Naive thymus-derived CD4-positive, alpha-beta T cell (primary cell): ENCODE data around the gene SUFU. TPM values are rescaled to one million over a fixed set of nuclear protein-coding genes. Genes with fewer than 3 reads are reported as not detected.

ENCODE experiments used
- ATAC-seq: fragments of 150-1000 bp; cut with Tn5 transposase; 2 replicates; pipeline ENCODE4 v1.10.0; 2021; ENCODE audit warnings: mild to moderate bottlenecking, moderate library complexity
- CTCF ChIA-PET: fragments of 350-600 bp; sonication (Branson Sonifier 250); formaldehyde crosslinking; loops from one replicate; lab custom pipeline; 2021; ENCODE audit warnings: antibody characterized with exemption; lab: Charles Lee
- POLR2A ChIA-PET: fragments of 350-600 bp; sonication (Branson Sonifier 250); formaldehyde crosslinking; loops from one replicate; lab custom pipeline; 2021; ENCODE audit warnings: antibody characterized with exemption, inconsistent platforms; lab: Charles Lee
- DNase-seq, 9 donors: peaks; one replicate each; pipeline versions ENCODE4 v3.0.0 to v3.0.0-alpha.2; 2020 to 2022; ENCODE audit warnings: mixed read lengths in 1 of 9
- H3K27ac ChIP-seq: one replicate; pipeline ENCODE4 v1.7.0; 2013; ENCODE audit warnings: mild to moderate bottlenecking, low read depth, low read length, moderate library complexity
- H3K27me3 ChIP-seq, 2 donors: one replicate each; pipeline ENCODE4 v1.7.0; 2013; ENCODE audit warnings: low read length in 2 of 2, mild to moderate bottlenecking in 2 of 2, moderate library complexity in 2 of 2; ENCODE audit not compliant: control insufficient read depth in 2 of 2, insufficient read depth in 2 of 2
- H3K36me3 ChIP-seq, 3 experiments: 1 replicate in 2 of 3; 2 replicates in 1 of 3; pipeline ENCODE4 v1.7.0; 2013; ENCODE audit warnings: low read length in 3 of 3, mild to moderate bottlenecking in 3 of 3, moderate library complexity in 1 of 3; ENCODE audit not compliant: insufficient read depth in 3 of 3, control insufficient read depth in 2 of 3
- H3K4me1 ChIP-seq, 2 donors: one replicate each; pipeline ENCODE4 v1.7.0; 2013; ENCODE audit warnings: low read length in 2 of 2, mild to moderate bottlenecking in 2 of 2, moderate library complexity in 1 of 2; ENCODE audit not compliant: control insufficient read depth in 2 of 2, insufficient read depth in 2 of 2
- H3K4me3 ChIP-seq: 2 replicates; pipeline ENCODE4 v1.7.0; 2013; ENCODE audit warnings: mild to moderate bottlenecking, low read length
- H3K9me3 ChIP-seq, 3 experiments: 1 replicate in 2 of 3; 2 replicates in 1 of 3; pipeline ENCODE4 v1.7.0; 2013; ENCODE audit warnings: low read length in 3 of 3; ENCODE audit not compliant: control insufficient read depth in 2 of 3
- H3K27ac Mint-ChIP-seq, 9 donors: one replicate each; pipeline ENCODE4 v1.8.0; 2020 to 2022; ENCODE audit warnings: mixed read lengths in 9 of 9, mild to moderate bottlenecking in 8 of 9, moderate library complexity in 5 of 9, inconsistent platforms in 2 of 9
- H3K27me3 Mint-ChIP-seq, 5 donors: one replicate each; pipeline ENCODE4 v1.8.0; 2021 to 2022; ENCODE audit warnings: mixed read lengths in 5 of 5, mild to moderate bottlenecking in 1 of 5
- H3K36me3 Mint-ChIP-seq, 5 donors: one replicate each; pipeline ENCODE4 v1.8.0; 2020 to 2022; ENCODE audit warnings: mixed read lengths in 5 of 5, mild to moderate bottlenecking in 3 of 5, inconsistent platforms in 1 of 5
- H3K4me1 Mint-ChIP-seq, 7 donors: one replicate each; pipeline ENCODE4 v1.8.0; 2020 to 2022; ENCODE audit warnings: mixed read lengths in 7 of 7, mild to moderate bottlenecking in 3 of 7, inconsistent platforms in 1 of 7
- H3K4me3 Mint-ChIP-seq, 10 donors: one replicate each; pipeline ENCODE4 v1.8.0; 2020 to 2022; ENCODE audit warnings: mild to moderate bottlenecking in 10 of 10, mixed read lengths in 10 of 10, moderate library complexity in 6 of 10, inconsistent platforms in 2 of 10
- H3K9me3 Mint-ChIP-seq, 11 donors: one replicate each; pipeline ENCODE4 v1.8.0; 2020 to 2022; ENCODE audit warnings: mixed read lengths in 11 of 11, mild to moderate bottlenecking in 4 of 11, inconsistent platforms in 1 of 11, moderate library complexity in 1 of 11
- intact Hi-C, 2 donors: fragments of 100-400 bp; cut with micrococcal nuclease; formaldehyde crosslinking; loops; one replicate each; pipeline ENCODE4 v1.15.1; 2023
- polyA plus RNA-seq, 2 donors: library from polyadenylated mRNA; unstranded; fragments of 300-500 nt; fragmentation: Illumina TruSeq; gene quantifications; one replicate each; pipeline ENCODE4 v1.2.3, GENCODE V29; 2021
- total RNA-seq, 6 experiments: library from RNA in 5 of 6; stranded (reverse) in 5 of 6; gene quantifications; 1 replicate in 5 of 6; 2 replicates in 1 of 6; pipeline ENCODE4 v1.2.3 and lab custom pipeline; 2021 to 2026

Gene SUFU
- total and polyA plus RNA-seq, 7 experiments from 2014 or later, result 2.9 to 17.5 (median 14.4) TPM

DNA sequence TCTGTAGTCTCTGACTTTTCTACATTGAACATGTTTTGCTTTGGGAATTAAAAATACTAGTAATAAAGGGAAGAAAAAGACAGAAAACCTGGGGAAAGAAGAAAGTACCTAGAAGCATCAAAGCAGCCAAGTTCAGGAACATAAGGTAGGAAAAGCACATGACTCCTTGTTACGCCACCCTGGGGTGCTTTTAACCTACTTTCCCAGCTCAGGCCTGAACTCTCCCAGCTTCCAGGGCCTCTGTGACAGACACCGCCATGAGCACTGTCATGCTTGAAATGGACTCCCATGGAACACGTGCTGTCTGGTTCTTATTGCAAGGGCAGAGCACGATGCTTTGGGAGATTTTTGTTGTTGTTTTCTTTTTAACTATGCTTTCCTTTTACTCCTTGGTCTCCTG, 12.6 kb upstream of the SUFU start:
- H3K36me3 ChIP-seq, result peaks cover 11 to 63% (median 12%) of the 10 kb centered on the region in 3 experiments
- H3K27ac Mint-ChIP-seq, result peak overlapping the region in 3 of 9 donors; percentile 26 to 70 (median 32)
- DNase-seq (no peak), ATAC-seq (no peak)
- POLR2A ChIA-PET, result no interaction called here
- H3K27me3 ChIP-seq, result no peaks in the 10 kb centered on the region
- H3K4me3 Mint-ChIP-seq, result no peak overlapping the region
- CTCF ChIA-PET, result interaction anchor here (1.7 kb wide), 1 partner anchor 12 kb away, joined by 6 read pairs; no protein-coding TSS in a partner anchor
- peaks cover 2 to 29% (median 22%) of the 10 kb centered on the region in 7 donors for H3K4me1 Mint-ChIP-seq
- peaks cover 3 to 14% (median 5%) of the 10 kb centered on the region in 5 donors for H3K36me3 Mint-ChIP-seq
- intact Hi-C loops, result no loop called here
- H3K27ac ChIP-seq, result no peak overlapping the region
- H3K4me3 ChIP-seq, result no peak overlapping the region
- no peaks in the 10 kb centered on the region for H3K27me3 Mint-ChIP-seq
- H3K4me1 ChIP-seq, result no peaks in the 10 kb centered on the region
- H3K9me3 ChIP-seq, result no peaks in the 10 kb centered on the region
- no peaks in the 10 kb centered on the region for H3K9me3 Mint-ChIP-seq

DNA sequence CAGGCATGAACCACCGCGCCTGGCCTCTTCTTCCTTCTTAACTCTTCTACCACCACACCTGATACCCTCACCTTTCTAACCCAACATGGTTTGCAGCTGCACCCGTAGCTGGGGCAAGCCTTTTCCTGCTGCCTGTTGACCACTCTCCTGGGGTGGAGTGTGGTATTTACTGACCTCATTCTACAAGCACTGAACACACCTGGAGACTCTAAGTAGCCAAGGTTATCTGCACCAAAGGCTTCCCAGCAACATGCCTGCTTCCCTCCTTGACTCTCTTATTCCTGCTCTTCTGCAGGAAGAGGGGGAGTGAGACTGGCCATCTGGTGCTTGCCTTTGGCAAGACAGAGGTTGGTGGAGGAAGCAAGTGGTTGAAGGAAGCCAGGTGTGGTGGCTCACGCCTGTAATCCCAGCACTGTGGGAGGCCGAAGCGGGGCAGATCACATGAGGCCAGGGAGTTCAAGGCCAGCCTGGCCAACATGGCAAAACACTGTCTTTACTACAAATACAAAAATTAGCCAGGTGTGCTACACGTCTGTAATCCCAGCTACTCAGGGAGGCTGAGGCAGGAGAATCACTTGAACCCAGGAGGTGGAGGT, 11.3 kb upstream of the SUFU start:
- H3K27me3 ChIP-seq, result no peaks in the 10 kb centered on the region
- no peaks in the 10 kb centered on the region for H3K27me3 Mint-ChIP-seq
- H3K4me1 ChIP-seq, result peaks cover 0 to 4% of the 10 kb centered on the region in 2 donors
- no peak for DNase-seq
- H3K4me3 ChIP-seq, result no peak overlapping the region
- ATAC-seq, result no peak
- intact Hi-C loops, result no loop called here
- H3K36me3 Mint-ChIP-seq, result peaks cover 3 to 14% (median 5%) of the 10 kb centered on the region in 5 donors
- ChIA-PET CTCF (interaction anchor here (0.7 kb wide), 2 partner anchors 92 to 259 kb away, joined by 3 to 5 read pairs; no protein-coding TSS in a partner anchor), POLR2A (no interaction called here)
- H3K9me3 ChIP-seq, result no peaks in the 10 kb centered on the region
- H3K27ac ChIP-seq, result no peak overlapping the region
- peak overlapping the region in 4 of 9 donors; percentile 8 to 83 (median 60) for H3K27ac Mint-ChIP-seq
- H3K9me3 Mint-ChIP-seq, result no peaks in the 10 kb centered on the region
- peaks cover 11 to 50% (median 12%) of the 10 kb centered on the region in 3 experiments for H3K36me3 ChIP-seq
- peaks cover 2 to 42% (median 27%) of the 10 kb centered on the region in 7 donors for H3K4me1 Mint-ChIP-seq
- peak overlapping the region in 1 of 10 donors; percentile 24 for H3K4me3 Mint-ChIP-seq

DNA sequence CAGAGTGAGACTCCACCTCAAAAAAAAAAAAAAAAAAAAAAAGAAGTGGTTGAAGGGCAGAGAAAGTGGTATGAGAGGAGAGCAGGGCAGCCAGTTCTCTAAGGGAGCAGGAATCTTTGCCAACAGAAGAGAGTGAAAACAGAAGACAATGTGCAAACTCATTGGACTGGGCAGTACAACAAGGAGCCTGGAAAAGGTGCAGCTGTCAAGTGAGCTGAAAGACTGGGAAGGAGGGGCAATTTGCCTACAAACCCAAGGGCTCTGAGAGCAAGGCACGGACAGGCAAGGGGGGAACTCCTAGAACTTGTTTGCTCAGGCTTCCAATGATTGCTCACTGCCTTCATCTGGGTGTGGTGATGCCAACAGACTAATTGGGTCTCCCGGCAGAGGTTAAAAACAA, 10.8 kb upstream of the SUFU start:
- ATAC-seq, result no peak
- Mint-ChIP-seq H3K4me1 (peaks cover 3 to 47% (median 32%) of the 10 kb centered on the region in 7 donors), H3K27ac (peak overlapping the region in 2 of 9 donors; percentile 4 to 70), H3K4me3 (no peak overlapping the region), H3K9me3 (no peaks in the 10 kb centered on the region), H3K27me3 (no peaks in the 10 kb centered on the region), H3K36me3 (peaks cover under 1 to 10% (median 3%) of the 10 kb centered on the region in 5 donors)
- peaks cover 8 to 45% (median 11%) of the 10 kb centered on the region in 3 experiments for H3K36me3 ChIP-seq
- no peak overlapping the region for H3K4me3 ChIP-seq
- no peak for DNase-seq
- peaks cover 0 to 4% of the 10 kb centered on the region in 2 donors for H3K4me1 ChIP-seq
- ChIA-PET POLR2A (interaction anchor here (1.3 kb wide), 1 partner anchor 42 kb away, joined by 3 read pairs; no protein-coding TSS in a partner anchor), CTCF (no interaction called here)
- H3K27me3 ChIP-seq, result no peaks in the 10 kb centered on the region
- intact Hi-C loops, result no loop called here
- no peaks in the 10 kb centered on the region for H3K9me3 ChIP-seq
- H3K27ac ChIP-seq, result no peak overlapping the region

DNA sequence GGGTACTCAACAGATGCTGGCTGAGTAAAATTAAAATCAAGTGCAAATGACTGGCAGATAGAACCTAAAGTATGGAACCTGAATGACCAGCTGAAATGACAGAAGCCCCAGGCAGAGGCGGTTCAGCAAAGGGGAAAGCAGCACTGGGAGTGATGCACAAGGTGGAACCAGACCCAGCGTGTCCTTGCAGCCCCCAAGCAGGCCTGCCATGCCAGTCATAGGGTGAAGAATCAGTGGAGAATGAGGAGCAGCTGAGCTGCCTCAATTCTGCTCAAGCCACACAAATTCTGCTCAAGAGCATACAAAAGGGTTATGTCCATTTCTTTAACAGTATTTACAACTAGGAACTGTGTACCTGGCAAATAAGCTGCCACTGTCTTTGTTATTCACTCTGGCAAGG, 10.0 kb upstream of the SUFU start:
- Mint-ChIP-seq H3K4me3 (no peak overlapping the region), H3K9me3 (no peaks in the 10 kb centered on the region), H3K36me3 (peaks cover 0 to 7% (median 3%) of the 10 kb centered on the region in 5 donors), H3K4me1 (peaks cover 9 to 55% (median 38%) of the 10 kb centered on the region in 7 donors), H3K27ac (peak overlapping the region in 1 of 9 donors; percentile 70), H3K27me3 (no peaks in the 10 kb centered on the region)
- ChIA-PET POLR2A (interaction anchor here (1.3 kb wide), 1 partner anchor 43 kb away, joined by 3 read pairs; no protein-coding TSS in a partner anchor), CTCF (no interaction called here)
- Histone ChIP-seq H3K36me3 (peaks cover 0 to 37% (median 7%) of the 10 kb centered on the region in 3 experiments), H3K9me3 (no peaks in the 10 kb centered on the region), H3K27me3 (no peaks in the 10 kb centered on the region), H3K4me1 (peaks cover 0 to 4% of the 10 kb centered on the region in 2 donors), H3K27ac (no peak overlapping the region), H3K4me3 (no peak overlapping the region)
- intact Hi-C loops, result no loop called here
- ATAC-seq, result no peak
- DNase-seq, result no peak

DNA sequence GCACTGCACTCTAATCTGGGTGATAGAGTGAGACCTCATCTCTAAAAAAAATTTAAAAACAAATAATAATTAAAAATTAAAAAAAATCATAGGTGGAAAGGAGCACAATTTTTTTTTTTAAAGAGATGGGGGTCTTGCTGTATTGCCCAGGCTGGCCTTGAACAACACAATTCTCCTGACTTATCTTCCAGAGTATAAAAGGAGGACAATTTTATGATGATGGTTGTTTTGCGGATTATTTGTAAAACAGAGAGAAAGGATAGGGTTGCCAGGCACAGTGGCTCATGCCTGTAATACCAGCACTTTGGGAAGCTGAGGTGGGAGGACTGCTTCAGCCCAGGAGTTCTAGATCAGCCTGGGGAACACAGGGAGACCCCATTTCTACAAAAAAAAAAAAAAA, 6.2 kb upstream of the SUFU start:
- H3K9me3 ChIP-seq, result no peaks in the 10 kb centered on the region
- H3K4me1 Mint-ChIP-seq, result peaks cover 18 to 57% (median 41%) of the 10 kb centered on the region in 7 donors
- no peak overlapping the region for H3K4me3 Mint-ChIP-seq
- no peak overlapping the region for H3K4me3 ChIP-seq
- no peaks in the 10 kb centered on the region for H3K36me3 Mint-ChIP-seq
- no peak for ATAC-seq
- H3K27me3 ChIP-seq, result no peaks in the 10 kb centered on the region
- peaks cover 6 to 14% of the 10 kb centered on the region in 2 donors for H3K4me1 ChIP-seq
- no peaks in the 10 kb centered on the region for H3K27me3 Mint-ChIP-seq
- H3K36me3 ChIP-seq, result peaks cover 0 to 14% (median 1%) of the 10 kb centered on the region in 3 experiments
- H3K27ac Mint-ChIP-seq, result peak overlapping the region in 2 of 9 donors; percentile 51 to 61
- no peak overlapping the region for H3K27ac ChIP-seq
- intact Hi-C loops, result no loop called here
- POLR2A ChIA-PET, result no interaction called here
- H3K9me3 Mint-ChIP-seq, result no peaks in the 10 kb centered on the region
- CTCF ChIA-PET, result interaction anchor here (0.5 to 1.6 kb wide), 3 partner anchors 86 to 531 kb away, joined by 3 to 8 read pairs (median 4); no protein-coding TSS in a partner anchor
- DNase-seq, result no peak

DNA sequence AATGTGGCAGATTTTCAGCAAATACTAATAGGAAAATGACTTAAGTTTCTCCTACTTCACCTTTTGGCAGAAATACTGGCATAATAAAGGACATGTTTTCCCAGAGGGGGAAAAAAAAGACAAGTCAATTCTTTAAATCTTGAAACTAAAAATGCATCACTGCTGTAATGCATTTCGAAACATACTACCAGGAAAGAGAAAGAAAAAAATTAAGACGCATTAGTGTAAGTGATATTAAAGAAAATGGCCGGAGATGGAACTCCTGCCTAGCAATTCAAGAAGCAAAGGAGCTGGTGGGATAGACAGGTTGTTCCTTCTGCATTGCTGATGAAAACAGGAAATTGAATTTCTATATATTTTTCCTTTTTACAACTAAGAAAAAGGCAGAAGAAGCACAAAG, 4.4 kb upstream of the SUFU start:
- DNase-seq (no peak), ATAC-seq (no peak)
- Mint-ChIP-seq H3K4me1 (peaks cover 18 to 44% (median 28%) of the 10 kb centered on the region in 7 donors), H3K36me3 (no peaks in the 10 kb centered on the region), H3K9me3 (no peaks in the 10 kb centered on the region), H3K4me3 (peak overlapping the region in 1 of 10 donors; percentile 59), H3K27me3 (no peaks in the 10 kb centered on the region), H3K27ac (peak overlapping the region in 1 of 9 donors; percentile 1)
- Histone ChIP-seq H3K27ac (no peak overlapping the region), H3K36me3 (peaks cover 0 to 5% (median 0%) of the 10 kb centered on the region in 3 experiments), H3K9me3 (no peaks in the 10 kb centered on the region), H3K4me1 (peaks cover 13 to 22% of the 10 kb centered on the region in 2 donors), H3K27me3 (no peaks in the 10 kb centered on the region), H3K4me3 (no peak overlapping the region)
- ChIA-PET POLR2A (interaction anchor here (1.2 kb wide), 1 partner anchor 49 kb away, joined by 3 read pairs; no protein-coding TSS in a partner anchor), CTCF (interaction anchor here (0.6 kb wide), 1 partner anchor 78 kb away, joined by 4 read pairs; no protein-coding TSS in a partner anchor)
- intact Hi-C loops, result no loop called here
